Stimulated activated CD4-positive, alpha-beta T cell treated with anti-CD3 and anti-CD28 coated beads, TNF-alpha, amount 100 ng/mL, for 24 hours (primary cell): Measurements from ENCODE around the gene GAS2L1.

Source experiments
- DNase-seq, 3 experiments: peaks; one replicate each; pipeline ENCODE4 v3.0.0-alpha.2; 2020; ENCODE audit warnings: low read depth in 3 of 3

The GAS2L1 gene

GRCh38 chr22:29306175-29306834 lies at the start of gene GAS2L1:
GAS2L1 (plus strand) TSS chr22:29306650; CDS start chr22:29308106, 1,456 bp downstream.
- peak in 1 of 3 experiments; percentile 50 for DNase-seq

DNA sequence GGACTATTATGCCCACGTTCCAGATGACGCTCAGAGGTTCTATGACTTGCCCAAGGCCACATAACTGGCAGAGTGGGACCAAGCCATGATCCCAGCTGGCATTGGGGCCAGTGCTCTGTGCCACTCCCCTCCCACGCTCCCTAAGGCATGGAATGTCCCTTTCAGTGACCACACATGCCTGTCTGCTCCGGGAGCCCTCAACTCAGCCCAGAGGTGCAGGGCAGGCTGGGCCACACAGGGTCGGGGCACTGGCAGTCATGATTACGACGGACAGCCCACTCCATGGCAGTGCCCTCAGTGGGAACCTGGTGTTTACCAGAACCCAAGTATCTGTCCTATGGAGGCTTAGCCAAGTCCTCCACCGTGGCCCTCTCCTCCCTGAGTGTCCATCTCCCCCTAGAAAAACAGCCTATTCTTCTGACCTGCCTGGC lies 48.7 kb upstream of the GAS2L1 start:
- DNase-seq = no peak

- no peak for DNase-seq
Observed at GRCh38 chr22:29258407-29259252, 47.8 kb upstream of the GAS2L1 start.

GRCh38 chr22:29259253-29259899 lies 47.1 kb upstream of the GAS2L1 start:
- no peak for DNase-seq

- no peak for DNase-seq
Observed at GRCh38 chr22:29260031-29260560, 46.4 kb upstream of the GAS2L1 start.

DNA sequence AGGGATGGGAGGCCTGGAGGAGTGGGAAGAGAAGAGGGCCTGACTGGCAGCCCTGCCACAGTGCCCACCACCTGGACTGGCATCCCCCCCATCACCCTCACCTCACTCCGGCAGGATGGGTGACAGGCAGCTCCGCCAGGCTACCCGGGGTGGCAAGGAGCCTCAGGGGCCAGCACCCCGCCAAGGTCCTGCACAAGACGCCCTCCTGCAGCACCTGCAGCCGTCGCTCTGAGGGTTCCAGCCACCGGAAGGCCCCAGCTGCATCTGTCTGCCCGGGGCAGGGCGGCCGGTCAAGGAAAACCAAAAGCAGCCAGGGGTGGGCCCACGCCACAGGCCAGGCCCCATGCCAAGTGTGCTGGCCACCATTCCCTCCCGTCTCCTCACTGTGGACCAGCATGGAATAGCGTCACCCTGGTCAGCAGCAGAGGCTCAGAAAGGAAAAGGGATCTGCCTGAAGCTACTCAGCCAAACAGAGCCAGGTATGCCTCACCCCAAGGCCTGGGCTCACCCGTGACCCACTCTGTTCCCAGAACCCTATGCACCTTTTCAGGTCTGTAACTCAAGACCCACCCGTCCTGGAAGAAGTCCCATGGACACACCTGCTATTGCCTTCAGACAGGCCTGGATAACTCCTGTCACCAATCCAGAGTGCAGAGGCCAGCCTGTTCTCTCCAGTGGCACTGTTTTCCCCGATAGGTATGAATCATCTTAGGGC lies 45.7 kb upstream of the GAS2L1 start:
- DNase-seq = no peak

- DNase-seq = no peak
Observed at GRCh38 chr22:29263791-29264276, 42.6 kb upstream of the GAS2L1 start.

GRCh38 chr22:29265305-29265704 lies 41.1 kb upstream of the GAS2L1 start:
- DNase-seq = no peak

DNA sequence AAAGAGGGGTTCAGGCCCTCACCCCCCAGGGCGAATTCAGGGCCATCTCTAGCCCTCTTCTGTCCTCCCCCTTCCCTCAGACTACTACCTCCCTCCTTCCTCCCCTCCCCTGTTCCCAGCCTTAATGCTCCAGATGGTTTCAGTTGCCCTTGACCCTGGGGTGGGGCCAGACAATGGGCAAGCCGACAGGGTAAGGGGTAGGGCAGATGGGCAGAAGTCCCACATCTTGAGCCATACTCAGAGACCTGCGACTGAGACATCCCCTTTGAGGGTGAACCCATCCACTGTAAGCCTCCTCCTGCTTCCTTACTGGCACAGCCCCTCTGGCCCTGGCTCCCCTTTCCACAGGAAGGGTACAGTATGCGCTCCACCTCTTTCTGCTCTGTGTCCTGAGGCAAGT lies 40.5 kb upstream of the GAS2L1 start:
- DNase-seq = no peak

DNA sequence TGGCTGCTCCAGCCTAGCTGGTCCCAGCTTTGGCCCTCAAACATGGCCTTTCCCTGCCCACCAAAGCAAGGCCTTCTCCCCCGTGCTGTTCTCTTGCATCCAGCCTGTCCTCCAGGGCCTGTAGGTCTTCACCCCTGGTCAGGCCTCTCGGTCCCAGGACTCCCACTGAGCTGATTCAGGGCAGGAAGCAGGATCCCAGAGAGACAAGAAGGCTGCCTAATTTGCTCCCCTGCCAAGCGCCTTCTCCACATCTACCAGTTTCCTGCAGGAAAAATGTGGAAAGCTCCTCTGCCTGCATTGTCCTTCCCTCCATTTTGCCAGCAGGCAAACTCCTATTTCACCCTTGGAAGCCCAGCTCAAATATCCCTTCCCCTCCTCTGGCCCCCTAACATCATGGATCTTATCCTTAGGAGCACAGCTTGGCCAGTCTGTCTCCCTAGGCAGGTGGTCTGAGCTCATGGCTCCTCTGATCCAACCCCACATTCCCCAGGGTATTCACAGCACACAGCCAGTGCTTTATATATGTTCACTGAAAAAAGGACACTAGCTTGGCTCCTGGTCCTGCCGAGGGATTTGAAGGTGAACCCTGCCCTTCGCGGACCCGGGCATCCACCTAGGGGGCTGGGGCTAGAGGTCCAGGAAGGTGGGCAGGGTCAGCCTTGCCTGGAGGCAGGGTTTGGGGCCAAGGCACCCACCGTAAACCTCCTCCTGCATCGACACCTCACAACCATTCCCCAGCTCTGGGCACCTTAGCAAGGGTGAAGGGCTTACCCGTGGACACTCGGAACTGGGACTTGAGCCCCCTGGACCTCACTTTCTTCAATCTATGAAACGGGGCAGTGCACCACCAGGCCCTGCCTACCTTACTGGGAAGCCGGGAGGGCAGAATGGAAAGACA lies 39.6 kb upstream of the GAS2L1 start:
- DNase-seq = no peak

DNA sequence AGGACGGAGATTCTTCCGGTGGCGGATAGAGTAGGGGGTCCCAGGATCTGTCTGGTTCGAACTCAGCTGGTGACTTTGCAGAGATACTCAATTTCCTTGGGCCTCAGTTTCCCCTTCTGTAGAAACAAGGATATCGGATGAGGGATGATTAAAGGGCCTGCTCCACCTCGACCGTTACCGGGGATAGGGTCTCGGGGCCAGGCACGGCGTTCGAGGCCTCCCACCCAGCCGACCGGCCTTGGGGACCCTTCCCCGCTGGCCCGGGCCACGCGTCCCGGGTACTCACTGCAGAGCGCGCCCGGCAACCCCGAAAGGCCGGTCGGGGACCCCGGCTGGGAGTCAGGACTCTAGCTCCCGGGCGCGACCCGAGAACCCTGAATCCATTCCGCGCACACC lies 39.0 kb upstream of the GAS2L1 start:
- no peak for DNase-seq

- peak; percentile 93 to 96 (median 93) for DNase-seq
Observed at GRCh38 chr22:29267858-29268510, 38.5 kb upstream of the GAS2L1 start, which contains the start of the genes EWSR1 and RHBDD3. EWSR1 (plus strand) TSS chr22:29268268; CDS start chr22:29268337, 69 bp downstream. RHBDD3 (minus strand) TSS chr22:29267981; CDS start chr22:29265626, 2,355 bp downstream.

DNA sequence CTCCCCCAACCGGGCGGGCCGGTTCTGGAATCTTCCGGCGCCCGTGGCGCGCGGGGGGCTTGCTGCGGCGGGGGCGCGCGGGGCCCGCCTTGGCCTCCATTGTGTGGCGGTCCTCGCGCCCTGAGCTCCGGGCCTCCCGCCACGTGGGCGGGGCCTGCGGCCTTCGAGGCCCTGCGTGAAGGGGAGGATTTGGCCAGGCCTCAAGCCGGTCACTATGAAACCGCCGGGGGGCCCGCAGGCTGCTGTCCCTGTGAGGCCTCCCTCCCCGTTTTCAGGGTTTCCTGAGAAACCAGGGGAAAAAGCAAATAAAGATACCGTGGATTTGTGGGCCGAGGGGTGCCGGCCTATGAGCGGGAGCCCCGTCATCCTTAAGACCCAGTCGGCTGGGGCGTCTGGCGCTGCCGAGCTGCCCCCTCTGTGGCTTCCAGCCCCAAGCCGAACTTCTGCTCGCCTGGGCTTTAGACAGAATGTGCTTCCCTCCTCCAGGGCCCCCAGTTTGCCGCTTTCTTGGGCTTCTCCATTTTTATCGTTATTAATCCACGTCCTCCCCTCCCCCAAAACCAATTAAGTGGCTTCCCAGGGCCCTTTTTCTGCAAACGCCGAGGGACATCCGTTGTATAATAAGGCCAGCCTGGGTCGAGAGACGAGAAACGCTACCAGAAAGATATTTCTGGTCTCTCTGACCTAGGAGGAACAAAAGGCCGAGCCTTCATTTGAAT lies 37.8 kb upstream of the GAS2L1 start:
- peak in 2 of 3 experiments; percentile 22 for DNase-seq

DNA sequence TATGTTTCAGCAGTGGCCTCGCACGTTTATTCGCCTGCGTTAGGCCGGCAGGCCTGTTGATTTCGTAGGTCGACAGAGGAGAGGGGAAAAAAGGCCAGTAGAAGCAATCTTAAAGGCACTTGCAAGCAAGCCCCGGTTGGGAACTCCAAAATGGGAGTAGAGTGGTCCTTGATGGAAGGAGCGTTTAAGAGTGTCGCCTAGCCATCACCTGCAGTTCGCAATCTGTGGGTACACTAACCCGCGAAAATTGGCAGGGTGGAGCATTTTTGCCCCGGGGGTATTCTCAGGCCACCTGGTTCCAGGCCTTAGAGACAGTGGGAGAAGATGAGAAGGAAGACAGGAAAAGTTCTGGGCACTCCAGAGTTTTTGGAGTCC lies 37.2 kb upstream of the GAS2L1 start:
- DNase-seq = no peak

GRCh38 chr22:29269731-29270474 lies 36.5 kb upstream of the GAS2L1 start:
- DNase-seq = no peak

- DNase-seq = no peak
Observed at GRCh38 chr22:29270475-29271271, 35.8 kb upstream of the GAS2L1 start.

GRCh38 chr22:29272624-29273023 lies 33.8 kb upstream of the GAS2L1 start:
- no peak for DNase-seq
